Hepatocyte (in vitro differentiated cells): ENCODE measurements around the gene SIGLEC7. TPM values are rescaled to one million over a fixed set of nuclear protein-coding genes. Genes with fewer than 3 reads are reported as not detected.
A peak's percentile ranks its signal among the peaks of the same experiment; 100 is the strongest.

ENCODE experiments used
- DNase-seq: peaks from one replicate; pipeline ENCODE4 v3.0.0-alpha.2; 2016; ENCODE audit warnings: low spot score
- H2AFZ ChIP-seq: fragments of 200-600 bp; sonication (generic); 2 replicates; pipeline ENCODE4 v1.6.0; 2016; ENCODE audit warnings: antibody characterized with exemption, mild to moderate bottlenecking
- H3K27ac ChIP-seq: fragments of 200-600 bp; sonication (generic); 2 replicates; pipeline ENCODE4 v1.5.1; 2016; ENCODE audit warnings: mild to moderate bottlenecking
- H3K27me3 ChIP-seq: fragments of 200-600 bp; sonication (generic); 2 replicates; pipeline ENCODE4 v1.6.1; 2016
- H3K36me3 ChIP-seq: fragments of 200-600 bp; sonication (generic); replicated peaks from 2 replicates; pipeline ENCODE4 v1.5.1; 2016; ENCODE audit warnings: low read depth; ENCODE audit not compliant: insufficient read depth
- H3K4me1 ChIP-seq: fragments of 200-600 bp; sonication (generic); 2 replicates; pipeline ENCODE4 v1.5.1; 2016; ENCODE audit warnings: mild to moderate bottlenecking, moderate library complexity; ENCODE audit not compliant: insufficient read depth
- H3K4me2 ChIP-seq: fragments of 200-600 bp; sonication (generic); 2 replicates; pipeline ENCODE4 v1.6.0; 2016
- H3K4me3 ChIP-seq: fragments of 200-600 bp; sonication (generic); 2 replicates; pipeline ENCODE4 v1.5.1; 2016; ENCODE audit warnings: mild to moderate bottlenecking
- H3K79me2 ChIP-seq: fragments of 200-600 bp; sonication (generic); 2 replicates; pipeline ENCODE4 v1.6.0; 2017; ENCODE audit warnings: mild to moderate bottlenecking
- H3K9me2 ChIP-seq: fragments of 200-600 bp; sonication (generic); replicated peaks from 2 replicates; pipeline ENCODE4 v1.6.0; 2017; ENCODE audit warnings: mild to moderate bottlenecking; ENCODE audit not compliant: insufficient read depth
- H3K9me3 ChIP-seq: fragments of 200-600 bp; sonication (generic); 2 replicates; pipeline ENCODE4 v1.5.1; 2016; ENCODE audit warnings: low read depth, mild to moderate bottlenecking
- H4K20me1 ChIP-seq: fragments of 200-600 bp; sonication (generic); 2 replicates; pipeline ENCODE4 v1.6.0; 2016; ENCODE audit warnings: mild to moderate bottlenecking; ENCODE audit not compliant: insufficient read depth, poor library complexity, severe bottlenecking
- EZH2 ChIP-seq: fragments of 200-600 bp; sonication (generic); IDR thresholded peaks from 2 replicates; pipeline ENCODE4 v1.6.1; 2016; ENCODE audit warnings: antibody characterized with exemption, mild to moderate bottlenecking, borderline replicate concordance
- EZH2phosphoT487 ChIP-seq: fragments of 200-600 bp; sonication (generic); IDR thresholded peaks from one replicate; pipeline ENCODE4 v1.6.1; 2018; ENCODE audit warnings: antibody characterized with exemption, mild to moderate bottlenecking, low read depth, moderate library complexity; ENCODE audit not compliant: unreplicated experiment, severe bottlenecking
- WGBS: methylation state at CpG from one replicate; pipeline ENCODE4 v1.1.6; 2016; ENCODE audit warnings: low lambda C conversion rate; ENCODE audit errors: missing lambda C conversion rate; 5-methylcytosine and 5-hydroxymethylcytosine counted together
- polyA plus RNA-seq: library from polyadenylated mRNA; unstranded; fragments of >200 nt; fragmentation: Nextera tagmentation; extraction: Ambion mirVana; gene quantifications from 2 replicates; pipeline ENCODE4 v1.2.1, GENCODE V29; 2016
- total RNA-seq: library from RNA; depleted of rRNA; stranded (reverse); fragments of >200 nt; gene quantifications from 2 replicates; pipeline ENCODE4 v1.2.3, GENCODE V29; 2014
- TF ChIP-seq, protein P1 (sequence below): fragments of 200-600 bp; sonication (generic); IDR thresholded peaks from 2 replicates; pipeline ENCODE4 v1.5.1; 2016; ENCODE audit warnings: antibody characterized with exemption, mild to moderate bottlenecking; ENCODE audit not compliant: poor library complexity

SIGLEC7 gene
- total and polyA plus RNA-seq, 2 experiments from 2014 or later = 0.24 to 0.53 TPM

DNA sequence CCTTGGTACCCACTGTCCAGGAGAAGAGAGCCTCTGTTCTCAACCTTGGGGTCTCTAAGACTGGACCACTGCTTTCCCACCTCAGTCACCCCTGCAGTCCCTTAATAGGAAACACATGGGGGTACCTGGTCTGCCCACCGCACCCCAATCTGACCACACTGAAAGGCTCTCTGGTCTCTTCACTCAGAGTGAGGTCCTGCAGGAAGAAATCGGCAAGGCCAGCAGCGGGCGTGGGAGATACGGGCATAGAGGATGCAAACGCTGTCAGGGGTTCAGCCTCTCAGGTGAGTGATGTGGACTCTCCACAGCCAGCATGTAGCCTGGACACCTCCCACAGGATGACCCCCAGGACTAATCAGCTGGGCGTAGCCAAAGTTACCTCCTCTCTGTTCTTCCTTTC is 13.9 kb upstream of the SIGLEC7 start:
- TF ChIP-seq EZH2phosphoT487 (no peak), EZH2 (no peak)
- TF ChIP-seq, protein P1, sequence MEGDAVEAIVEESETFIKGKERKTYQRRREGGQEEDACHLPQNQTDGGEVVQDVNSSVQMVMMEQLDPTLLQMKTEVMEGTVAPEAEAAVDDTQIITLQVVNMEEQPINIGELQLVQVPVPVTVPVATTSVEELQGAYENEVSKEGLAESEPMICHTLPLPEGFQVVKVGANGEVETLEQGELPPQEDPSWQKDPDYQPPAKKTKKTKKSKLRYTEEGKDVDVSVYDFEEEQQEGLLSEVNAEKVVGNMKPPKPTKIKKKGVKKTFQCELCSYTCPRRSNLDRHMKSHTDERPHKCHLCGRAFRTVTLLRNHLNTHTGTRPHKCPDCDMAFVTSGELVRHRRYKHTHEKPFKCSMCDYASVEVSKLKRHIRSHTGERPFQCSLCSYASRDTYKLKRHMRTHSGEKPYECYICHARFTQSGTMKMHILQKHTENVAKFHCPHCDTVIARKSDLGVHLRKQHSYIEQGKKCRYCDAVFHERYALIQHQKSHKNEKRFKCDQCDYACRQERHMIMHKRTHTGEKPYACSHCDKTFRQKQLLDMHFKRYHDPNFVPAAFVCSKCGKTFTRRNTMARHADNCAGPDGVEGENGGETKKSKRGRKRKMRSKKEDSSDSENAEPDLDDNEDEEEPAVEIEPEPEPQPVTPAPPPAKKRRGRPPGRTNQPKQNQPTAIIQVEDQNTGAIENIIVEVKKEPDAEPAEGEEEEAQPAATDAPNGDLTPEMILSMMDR = no peak
- peak overlapping the region; percentile 56 for H3K4me2 ChIP-seq
- no peaks in the 10 kb centered on the region for H3K36me3 ChIP-seq
- WGBS = 88% methylated on average over 7 of the region's 7 CpGs
- H3K4me3 ChIP-seq = no peak overlapping the region
- no peaks in the 10 kb centered on the region for H3K79me2 ChIP-seq
- no peaks in the 10 kb centered on the region for H3K9me2 ChIP-seq
- no peak for DNase-seq
- peaks cover 19% of the 10 kb centered on the region for H3K4me1 ChIP-seq
- no peaks in the 10 kb centered on the region for H4K20me1 ChIP-seq
- no peaks in the 10 kb centered on the region for H3K27me3 ChIP-seq
- no peak overlapping the region for H2AFZ ChIP-seq
- peak overlapping the region; percentile 80 for H3K27ac ChIP-seq
- H3K9me3 ChIP-seq = no peaks in the 10 kb centered on the region

DNA sequence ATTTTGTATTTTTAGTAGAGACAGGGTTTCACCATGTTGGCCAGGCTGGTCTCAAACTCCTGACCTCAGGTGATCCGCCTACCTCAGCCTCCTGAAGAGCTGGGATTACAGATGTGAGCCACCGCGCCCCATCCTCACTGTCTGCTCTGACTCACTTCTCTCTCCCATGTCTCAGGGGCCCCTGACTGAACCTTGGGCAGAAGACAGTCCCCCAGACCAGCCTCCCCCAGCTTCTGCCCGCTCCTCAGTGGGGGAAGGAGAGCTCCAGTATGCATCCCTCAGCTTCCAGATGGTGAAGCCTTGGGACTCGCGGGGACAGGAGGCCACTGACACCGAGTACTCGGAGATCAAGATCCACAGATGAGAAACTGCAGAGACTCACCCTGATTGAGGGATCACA is 12.4 kb upstream of the SIGLEC7 start:
- H3K79me2 ChIP-seq = no peaks in the 10 kb centered on the region
- H3K27ac ChIP-seq = peak overlapping the region; percentile 80
- peaks cover 19% of the 10 kb centered on the region for H3K4me1 ChIP-seq
- no peaks in the 10 kb centered on the region for H3K9me3 ChIP-seq
- TF ChIP-seq EZH2 = no peak
- TF ChIP-seq EZH2phosphoT487 = no peak
- H2AFZ ChIP-seq = no peak overlapping the region
- H3K4me2 ChIP-seq = no peak overlapping the region
- no peak for DNase-seq
- H3K36me3 ChIP-seq = no peaks in the 10 kb centered on the region
- no peaks in the 10 kb centered on the region for H4K20me1 ChIP-seq
- no peaks in the 10 kb centered on the region for H3K27me3 ChIP-seq
- WGBS = 69% methylated on average over 8 of the region's 8 CpGs
- H3K4me3 ChIP-seq = no peak overlapping the region
- no peaks in the 10 kb centered on the region for H3K9me2 ChIP-seq

DNA sequence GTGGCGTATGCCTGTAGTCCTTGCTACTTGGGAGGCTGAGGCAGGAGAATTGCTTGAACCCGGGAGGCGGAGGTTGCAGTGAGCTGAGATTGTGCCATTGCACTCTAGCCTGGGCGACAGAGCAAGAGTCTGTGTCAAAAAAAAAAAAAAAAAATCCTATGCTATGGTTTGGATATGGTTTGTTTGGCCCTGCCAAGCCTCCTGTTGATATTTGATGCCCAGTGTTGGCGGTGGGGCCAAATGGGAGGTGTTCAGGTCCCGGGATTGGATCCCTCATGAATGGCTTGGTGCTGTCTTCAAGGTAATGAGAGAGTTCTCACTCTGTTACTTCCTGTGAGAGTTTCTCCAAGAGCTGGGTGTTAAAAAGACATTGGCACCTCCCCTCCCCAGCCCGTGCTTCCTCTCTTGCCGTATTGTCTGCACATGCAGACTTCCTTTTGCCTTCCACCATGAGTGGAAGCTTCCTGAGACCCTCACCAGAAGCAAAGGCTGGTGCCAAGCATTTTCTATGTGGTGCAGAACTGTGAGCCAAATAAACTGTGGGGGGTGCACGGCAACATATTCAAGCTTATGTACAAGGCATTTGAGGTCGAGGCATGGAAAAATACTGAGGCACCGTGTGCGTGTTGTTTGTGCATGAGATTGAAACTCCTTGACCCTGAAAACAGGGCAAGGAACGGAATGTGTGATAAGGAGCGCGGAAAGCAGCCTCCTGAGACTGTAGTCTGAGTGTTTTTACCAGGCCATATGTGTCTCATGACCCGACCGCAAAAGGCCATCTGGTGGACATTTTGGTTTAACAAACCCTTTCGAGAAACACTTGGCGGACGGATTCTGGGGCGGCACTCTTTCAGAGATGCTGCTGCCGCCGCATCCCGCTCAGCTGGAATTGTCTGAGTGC is 10.1 kb upstream of the SIGLEC7 start:
- no peak overlapping the region for H3K4me3 ChIP-seq
- H3K36me3 ChIP-seq = no peaks in the 10 kb centered on the region
- no peaks in the 10 kb centered on the region for H4K20me1 ChIP-seq
- 59% methylated on average over 23 of the region's 24 CpGs for WGBS
- TF ChIP-seq EZH2 (no peak), EZH2phosphoT487 (no peak)
- TF ChIP-seq, protein P1 = no peak
- no peak overlapping the region for H2AFZ ChIP-seq
- H3K27me3 ChIP-seq = no peaks in the 10 kb centered on the region
- H3K4me2 ChIP-seq = peak overlapping the region; percentile 52
- no peaks in the 10 kb centered on the region for H3K9me3 ChIP-seq
- DNase-seq = peak; percentile 71
- peak overlapping the region; percentile 66 for H3K27ac ChIP-seq
- H3K79me2 ChIP-seq = no peaks in the 10 kb centered on the region
- H3K4me1 ChIP-seq = peaks cover 19% of the 10 kb centered on the region
- no peaks in the 10 kb centered on the region for H3K9me2 ChIP-seq

DNA sequence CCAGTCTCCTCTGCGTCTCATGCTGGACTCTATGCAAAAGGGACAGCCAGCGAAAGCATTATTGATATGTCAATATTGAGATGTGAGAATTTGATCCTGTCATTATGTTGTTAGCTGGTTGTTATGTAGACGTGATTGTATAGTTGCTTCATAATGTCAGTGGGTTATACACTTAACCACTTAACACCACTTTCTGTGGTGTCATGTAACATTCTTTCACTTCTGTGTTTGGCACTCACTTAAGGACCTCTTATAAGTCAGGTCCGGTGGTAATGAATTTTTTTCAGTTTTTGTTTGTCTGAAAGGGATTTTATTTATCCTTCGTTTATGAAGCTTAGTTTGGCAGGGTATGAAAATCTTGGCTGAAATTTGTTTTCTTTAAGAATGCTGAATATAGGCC is 7.1 kb upstream of the SIGLEC7 start:
- DNase-seq = no peak
- WGBS = 87% methylated on average over 5 of the region's 5 CpGs
- no peaks in the 10 kb centered on the region for H3K27me3 ChIP-seq
- peaks cover 7% of the 10 kb centered on the region for H3K4me1 ChIP-seq
- H3K79me2 ChIP-seq = no peaks in the 10 kb centered on the region
- no peak overlapping the region for H3K4me3 ChIP-seq
- H3K9me3 ChIP-seq = no peaks in the 10 kb centered on the region
- H3K36me3 ChIP-seq = no peaks in the 10 kb centered on the region
- no peak overlapping the region for H2AFZ ChIP-seq
- no peak overlapping the region for H3K4me2 ChIP-seq
- no peaks in the 10 kb centered on the region for H4K20me1 ChIP-seq
- no peak for TF ChIP-seq EZH2phosphoT487
- TF ChIP-seq EZH2 = no peak
- TF ChIP-seq, protein P1 = no peak
- no peaks in the 10 kb centered on the region for H3K9me2 ChIP-seq
- no peak overlapping the region for H3K27ac ChIP-seq
